Amniotic epithelial cell (primary cell): Measurements from ENCODE around the gene CACNA2D3.

ENCODE experiments used
- DNase-seq: peaks from one replicate; pipeline ENCODE4 v3.0.0-alpha.2; 2010; ENCODE audit warnings: low read depth

The CACNA2D3 gene

DNA sequence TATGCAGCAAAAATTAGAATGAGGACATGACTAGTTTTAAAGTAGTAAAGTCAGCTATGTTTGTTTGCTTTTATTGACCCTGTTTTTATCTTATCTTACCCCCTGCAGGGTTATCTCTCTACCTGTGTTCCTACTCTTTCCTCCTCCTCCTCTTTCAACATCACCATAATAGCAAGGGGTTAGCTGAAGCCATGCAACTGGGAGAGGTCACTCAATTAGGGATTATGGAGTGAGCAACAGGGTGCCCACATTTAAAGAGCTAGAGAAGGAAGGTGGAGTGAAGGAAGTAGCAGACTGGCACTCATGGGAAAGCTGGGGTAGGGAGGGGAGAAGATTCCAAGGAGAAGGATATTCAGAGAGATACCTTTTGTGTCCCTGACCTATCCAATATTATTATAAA is 679.6 kb downstream of the CACNA2D3 start:
- no peak for DNase-seq

DNA sequence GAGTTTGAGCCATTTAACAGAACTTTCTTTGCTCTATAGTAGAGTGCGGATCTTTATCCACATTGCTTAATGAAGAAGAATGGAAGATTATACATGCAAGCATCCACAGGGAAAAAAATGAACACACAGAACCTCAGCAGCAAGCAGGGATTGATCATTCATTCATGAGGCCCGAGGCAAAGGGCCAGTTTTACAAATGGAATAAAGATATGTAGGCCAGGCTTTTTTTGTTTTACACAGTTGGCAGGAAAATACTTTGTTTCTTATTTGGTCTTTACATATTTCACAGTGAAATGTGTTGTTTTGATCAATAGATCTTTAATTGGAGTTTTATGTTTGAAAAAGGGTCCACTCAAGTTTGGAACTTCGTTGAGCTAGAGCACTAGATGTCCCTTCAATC is 688.0 kb downstream of the CACNA2D3 start:
- DNase-seq: no peak

GRCh38 chr3:54814224-54814623 is 691.9 kb downstream of the CACNA2D3 start:
- DNase-seq: no peak

DNA sequence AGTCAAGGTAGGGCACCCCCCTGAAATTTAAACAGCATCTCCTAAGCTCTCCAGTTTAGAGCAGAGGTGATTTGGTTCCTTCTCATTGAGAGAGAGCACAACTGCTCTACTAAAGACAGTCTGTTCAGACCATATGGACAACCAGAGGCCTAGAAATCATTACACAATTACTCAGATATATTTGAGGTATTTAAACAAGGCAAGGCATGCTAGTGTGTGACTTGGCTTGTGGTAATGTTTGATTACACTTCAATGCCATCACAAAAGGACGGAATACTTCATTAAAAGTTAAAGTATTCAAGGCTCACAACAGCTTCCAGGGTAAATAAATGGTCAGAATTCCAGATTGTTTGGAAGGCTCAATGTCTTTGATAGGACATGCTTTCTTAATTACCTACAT is 695.3 kb downstream of the CACNA2D3 start:
- DNase-seq: no peak

- DNase-seq: no peak
These were observed 696.1 kb downstream of the CACNA2D3 start for GRCh38 chr3:54818486-54818885.

DNA sequence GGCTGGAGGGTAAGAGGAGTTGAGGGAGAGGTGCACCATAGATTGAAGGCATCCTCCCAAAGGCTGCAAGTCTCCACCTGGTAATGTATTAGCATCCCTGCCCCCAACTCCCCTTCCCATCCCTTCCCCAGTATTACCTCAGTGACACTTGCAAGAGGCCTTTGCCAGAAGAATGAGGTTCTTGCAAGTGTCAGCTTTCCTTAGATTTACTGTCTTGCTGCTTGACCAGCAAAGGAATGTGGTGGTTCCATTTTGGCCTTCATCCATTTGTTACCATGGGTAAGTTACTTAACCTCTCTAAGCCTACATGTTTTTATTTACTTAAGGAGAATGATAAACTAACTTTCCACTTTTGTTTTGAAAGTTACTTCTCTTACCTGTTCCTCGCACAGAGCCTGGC is 696.6 kb downstream of the CACNA2D3 start:
- DNase-seq: peak; percentile 13

DNA sequence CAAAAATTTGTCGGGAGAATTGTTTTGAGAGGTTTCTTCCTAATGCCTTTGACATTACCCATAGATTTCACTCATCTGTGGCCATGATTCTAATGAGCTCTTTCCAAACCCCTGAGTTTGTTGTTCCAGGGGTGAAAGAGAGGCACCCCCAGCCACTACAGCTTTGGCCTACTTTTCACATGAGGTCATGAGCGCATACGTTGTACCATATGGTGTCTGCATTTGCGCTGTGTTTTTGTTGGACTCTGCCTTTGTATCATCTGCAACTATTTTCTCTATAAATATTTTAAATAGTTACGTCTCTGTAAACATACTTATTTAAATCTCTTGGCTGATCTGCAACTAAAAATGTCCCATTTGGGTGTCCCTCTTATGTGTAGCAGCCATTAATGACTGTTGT is 697.6 kb downstream of the CACNA2D3 start:
- DNase-seq: no peak

GRCh38 chr3:54822206-54822605 is 699.9 kb downstream of the CACNA2D3 start:
- DNase-seq: peak; percentile 28

GRCh38 chr3:54826251-54826691 is 703.9 kb downstream of the CACNA2D3 start:
- DNase-seq: peak; percentile 3

DNA sequence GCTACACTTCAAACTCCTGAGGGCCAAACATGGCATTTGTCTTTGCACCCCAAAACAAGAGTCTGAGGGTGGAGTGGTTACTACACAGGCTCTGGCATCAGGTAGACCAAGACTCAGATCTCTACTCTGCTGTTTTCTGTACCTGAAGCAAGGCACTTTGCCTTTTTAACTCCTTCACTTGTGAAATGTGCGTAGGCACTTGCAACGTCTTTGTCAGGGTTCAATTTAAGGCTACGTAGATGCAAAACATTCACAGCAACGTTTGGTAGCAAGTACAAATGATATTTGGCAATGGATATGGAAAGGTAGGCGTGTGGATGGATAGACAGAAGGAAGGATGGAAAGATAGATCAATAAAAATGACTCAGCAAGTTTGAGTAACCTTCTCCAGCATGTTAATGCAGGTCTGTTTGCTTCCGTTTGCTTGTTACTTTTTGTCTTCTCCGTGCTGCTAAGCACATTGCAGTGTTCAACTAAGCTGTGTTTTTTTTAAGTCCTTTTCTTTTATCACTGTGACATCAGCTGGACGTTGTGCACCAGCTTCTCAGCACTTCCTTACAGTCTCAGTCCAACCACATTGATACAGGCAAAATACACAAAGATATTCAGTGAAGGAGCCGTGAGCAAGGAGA is 704.8 kb downstream of the CACNA2D3 start:
- DNase-seq: no peak

GRCh38 chr3:54827776-54828175 is 705.4 kb downstream of the CACNA2D3 start:
- DNase-seq: no peak

DNA sequence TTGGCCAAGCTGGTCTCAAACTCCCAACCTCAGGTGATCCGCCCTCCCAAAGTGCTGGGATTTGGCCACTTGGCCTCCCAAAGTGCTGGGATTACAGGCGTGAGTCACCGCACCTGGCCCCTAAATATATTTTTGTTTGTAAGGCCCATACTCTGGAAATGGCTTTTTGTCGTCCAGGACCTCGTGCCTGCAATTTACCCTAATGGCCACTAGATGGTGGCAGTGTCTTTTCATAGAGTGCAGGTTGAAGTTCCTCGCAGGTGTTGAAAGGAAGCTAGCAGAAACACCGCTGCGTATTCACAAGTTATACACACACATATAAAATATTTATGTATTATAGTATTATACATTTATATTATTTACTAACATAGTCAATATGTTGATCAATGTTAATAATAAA is 708.3 kb downstream of the CACNA2D3 start:
- DNase-seq: peak; percentile 36

GRCh38 chr3:54831112-54831511 is 708.8 kb downstream of the CACNA2D3 start:
- DNase-seq: no peak

DNA sequence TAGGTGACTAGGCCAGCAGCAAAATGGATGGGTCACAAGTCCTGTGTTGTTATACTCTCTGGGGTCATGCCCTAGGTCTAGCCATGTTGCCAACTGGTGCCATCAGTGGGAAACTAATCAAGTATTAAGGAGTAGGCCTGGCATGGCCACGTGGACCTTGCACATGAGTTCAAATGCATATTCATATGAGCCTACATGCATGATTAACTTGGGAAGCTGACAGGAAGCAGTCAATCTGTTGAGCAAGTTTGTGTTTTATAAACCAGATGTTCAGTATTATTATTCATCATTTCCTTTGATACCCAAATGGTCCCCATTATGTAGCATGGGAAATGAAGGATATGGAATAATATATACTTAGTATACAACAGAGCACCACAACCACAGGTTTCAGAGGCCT is 710.5 kb downstream of the CACNA2D3 start:
- DNase-seq: no peak

DNA sequence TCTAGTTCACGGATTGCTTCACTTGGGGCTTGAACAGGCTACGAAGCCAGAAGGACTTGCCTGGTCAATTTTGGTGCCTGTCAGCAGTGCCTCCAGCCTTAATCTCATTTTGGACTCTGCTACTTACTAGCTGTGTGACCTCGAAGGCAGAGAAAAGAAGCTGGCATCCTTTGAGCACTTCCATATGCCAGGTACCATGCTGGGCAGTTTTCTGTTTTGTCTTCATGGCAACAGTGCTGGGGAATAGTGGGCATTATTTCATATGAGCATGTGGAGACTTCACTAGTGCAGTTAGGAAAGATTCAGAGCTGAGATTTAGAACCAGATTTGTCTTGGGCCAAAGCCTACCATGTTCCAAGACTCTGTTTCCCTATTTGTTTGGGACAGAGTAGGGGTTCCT is 713.3 kb downstream of the CACNA2D3 start:
- DNase-seq: no peak

- DNase-seq: no peak
These were observed 714.5 kb downstream of the CACNA2D3 start for GRCh38 chr3:54836871-54837270.

DNA sequence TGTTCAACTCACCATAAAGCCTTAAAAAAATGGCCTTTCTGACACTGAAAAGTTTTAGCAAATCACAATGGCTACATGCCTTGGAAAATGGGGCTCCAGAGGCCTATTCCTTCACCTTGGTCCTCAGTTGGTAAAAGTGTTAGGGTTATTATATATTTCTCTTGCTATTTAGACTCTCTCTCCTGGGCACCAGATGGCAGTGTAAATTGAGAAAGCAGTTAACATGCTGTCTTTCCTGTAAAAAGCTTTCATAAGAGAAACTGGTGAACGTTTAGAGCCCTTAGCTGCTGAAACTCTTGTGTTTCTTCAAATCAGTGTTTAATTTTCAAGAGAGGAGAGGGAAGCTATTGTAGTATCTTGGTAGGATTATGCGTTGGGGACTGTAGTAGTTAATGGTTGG is 715.6 kb downstream of the CACNA2D3 start:
- DNase-seq: peak; percentile 39

GRCh38 chr3:54841471-54841870 is 719.1 kb downstream of the CACNA2D3 start:
- DNase-seq: no peak

- DNase-seq: no peak
These were observed 721.0 kb downstream of the CACNA2D3 start for GRCh38 chr3:54843352-54843751.

DNA sequence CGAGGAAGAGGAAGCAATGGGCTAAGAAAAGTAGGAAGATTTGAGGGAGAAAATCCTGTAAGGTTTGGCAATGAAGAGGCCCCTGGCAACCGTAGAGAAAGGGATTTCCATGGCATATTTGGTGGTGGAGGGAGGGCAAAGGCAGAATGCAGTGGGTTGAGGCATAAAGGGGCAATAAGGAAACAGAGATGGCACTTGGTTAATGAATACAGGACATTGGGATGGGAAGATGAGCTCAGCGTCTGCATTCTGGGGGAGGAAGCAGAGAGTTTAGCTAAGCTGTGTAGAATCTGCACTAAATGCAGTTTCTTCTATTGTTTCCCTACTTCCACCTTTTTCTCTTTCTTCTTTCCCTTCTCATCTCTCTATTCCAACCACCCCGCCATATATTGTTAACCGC is 721.9 kb downstream of the CACNA2D3 start:
- DNase-seq: no peak

- no peak for DNase-seq
These were observed 722.7 kb downstream of the CACNA2D3 start for GRCh38 chr3:54845011-54845410.

DNA sequence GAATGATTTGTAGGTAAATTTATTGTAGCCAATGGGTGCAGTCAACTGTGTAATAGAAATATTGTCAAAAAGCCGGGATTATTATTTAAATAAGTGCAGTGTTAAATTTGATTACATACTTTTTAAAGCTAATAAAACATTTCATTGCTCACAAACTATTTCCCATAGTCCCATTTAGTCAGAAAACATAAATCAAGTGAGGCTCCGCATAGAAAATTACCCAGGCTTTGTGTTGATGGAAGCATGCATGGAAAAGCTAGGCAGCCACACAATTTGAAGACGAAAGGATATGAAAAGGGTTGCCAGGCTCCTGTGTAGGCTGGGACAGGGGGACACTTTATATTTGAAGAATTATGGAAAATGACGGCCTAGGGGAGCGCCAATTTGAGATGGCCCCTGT is 723.2 kb downstream of the CACNA2D3 start:
- no peak for DNase-seq

- DNase-seq: no peak
These were observed 723.8 kb downstream of the CACNA2D3 start for GRCh38 chr3:54846119-54846518.

GRCh38 chr3:54847361-54847760 is 725.0 kb downstream of the CACNA2D3 start:
- no peak for DNase-seq

GRCh38 chr3:54849360-54849759 is 727.0 kb downstream of the CACNA2D3 start:
- DNase-seq: no peak
